ENCODE measurements around the gene ARMC2.

The ARMC2 gene

DNA sequence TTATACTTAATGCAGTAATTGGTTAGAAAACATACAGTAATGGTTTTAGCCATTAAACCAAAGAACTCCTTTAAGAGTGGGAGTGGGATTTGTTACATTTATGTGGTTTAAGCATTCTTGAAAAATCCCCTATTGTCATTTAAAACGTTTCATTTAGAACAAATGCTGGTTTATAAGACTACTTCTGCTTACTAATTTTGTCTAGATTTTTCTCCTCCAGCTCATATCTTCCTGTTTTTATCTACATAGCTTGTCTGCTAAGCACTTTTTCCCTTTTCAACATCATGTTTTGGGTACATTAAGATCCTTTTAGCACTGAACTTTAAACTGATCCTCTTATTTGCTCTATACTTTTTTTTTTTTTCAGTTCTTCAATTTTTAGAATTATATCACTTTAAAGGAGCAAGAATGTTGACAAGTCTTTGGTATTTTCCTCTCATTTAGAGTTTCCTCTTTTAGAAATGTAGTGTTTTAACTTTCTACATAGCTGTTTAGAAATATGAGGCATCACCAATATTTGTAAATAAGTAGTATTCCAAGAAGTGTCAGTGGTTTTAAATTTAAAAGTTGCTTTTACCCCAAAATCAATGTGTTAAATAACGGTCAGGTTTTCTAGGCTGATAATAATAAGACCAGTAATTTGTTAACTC, 165.6 kb downstream of the ARMC2 start:
- no peak for TF ChIP-seq POLR2AphosphoS5 (IDR thresholded peaks at IDR 0.05; ENCODE audit: low read depth, low read length)
- no peak for TF ChIP-seq FOXP2 (optimal IDR thresholded peaks at IDR 0.05; ENCODE audit: borderline replicate concordance, extremely low read depth, extremely low read length, insufficient read depth)
- no peak for TF ChIP-seq SIN3A (IDR thresholded peaks at IDR 0.05; ENCODE audit: borderline replicate concordance, insufficient read depth, low read length)
- no peak for TF ChIP-seq TAF1 (IDR thresholded peaks at IDR 0.05; ENCODE audit: borderline replicate concordance, insufficient read depth, low read length)

DNA sequence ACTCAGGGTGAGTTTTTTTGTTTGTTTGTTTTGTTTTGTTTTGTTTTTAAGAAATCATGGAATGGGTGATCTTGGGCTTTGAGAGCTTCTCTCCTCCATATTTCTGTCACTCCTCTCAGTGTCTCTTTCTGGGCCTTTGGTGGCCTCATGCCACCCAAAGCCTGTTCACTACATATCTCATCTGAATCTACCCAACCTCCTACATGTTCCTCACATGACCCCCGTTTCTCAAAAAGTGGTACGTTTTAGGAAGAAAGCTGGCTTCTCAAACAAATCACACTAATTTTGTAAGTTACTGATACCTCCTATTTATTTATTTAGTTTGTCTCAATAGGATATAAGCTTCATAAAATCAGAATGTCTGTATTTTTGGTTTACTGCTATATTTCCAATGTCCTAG, 166.4 kb downstream of the ARMC2 start:
- no peak for TF ChIP-seq FOXP2 (optimal IDR thresholded peaks at IDR 0.05; ENCODE audit: borderline replicate concordance, extremely low read depth, extremely low read length, insufficient read depth)
- TF ChIP-seq, protein P1, sequence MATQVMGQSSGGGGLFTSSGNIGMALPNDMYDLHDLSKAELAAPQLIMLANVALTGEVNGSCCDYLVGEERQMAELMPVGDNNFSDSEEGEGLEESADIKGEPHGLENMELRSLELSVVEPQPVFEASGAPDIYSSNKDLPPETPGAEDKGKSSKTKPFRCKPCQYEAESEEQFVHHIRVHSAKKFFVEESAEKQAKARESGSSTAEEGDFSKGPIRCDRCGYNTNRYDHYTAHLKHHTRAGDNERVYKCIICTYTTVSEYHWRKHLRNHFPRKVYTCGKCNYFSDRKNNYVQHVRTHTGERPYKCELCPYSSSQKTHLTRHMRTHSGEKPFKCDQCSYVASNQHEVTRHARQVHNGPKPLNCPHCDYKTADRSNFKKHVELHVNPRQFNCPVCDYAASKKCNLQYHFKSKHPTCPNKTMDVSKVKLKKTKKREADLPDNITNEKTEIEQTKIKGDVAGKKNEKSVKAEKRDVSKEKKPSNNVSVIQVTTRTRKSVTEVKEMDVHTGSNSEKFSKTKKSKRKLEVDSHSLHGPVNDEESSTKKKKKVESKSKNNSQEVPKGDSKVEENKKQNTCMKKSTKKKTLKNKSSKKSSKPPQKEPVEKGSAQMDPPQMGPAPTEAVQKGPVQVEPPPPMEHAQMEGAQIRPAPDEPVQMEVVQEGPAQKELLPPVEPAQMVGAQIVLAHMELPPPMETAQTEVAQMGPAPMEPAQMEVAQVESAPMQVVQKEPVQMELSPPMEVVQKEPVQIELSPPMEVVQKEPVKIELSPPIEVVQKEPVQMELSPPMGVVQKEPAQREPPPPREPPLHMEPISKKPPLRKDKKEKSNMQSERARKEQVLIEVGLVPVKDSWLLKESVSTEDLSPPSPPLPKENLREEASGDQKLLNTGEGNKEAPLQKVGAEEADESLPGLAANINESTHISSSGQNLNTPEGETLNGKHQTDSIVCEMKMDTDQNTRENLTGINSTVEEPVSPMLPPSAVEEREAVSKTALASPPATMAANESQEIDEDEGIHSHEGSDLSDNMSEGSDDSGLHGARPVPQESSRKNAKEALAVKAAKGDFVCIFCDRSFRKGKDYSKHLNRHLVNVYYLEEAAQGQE (IDR thresholded peaks at IDR 0.05; ENCODE audit: insufficient read depth in 1 of 2, low read depth in 2 of 2, low read length in 2 of 2) = no peak
- no peak for TF ChIP-seq TAF1 (IDR thresholded peaks at IDR 0.05; ENCODE audit: borderline replicate concordance, insufficient read depth, low read length)
- TF ChIP-seq SIN3A (IDR thresholded peaks at IDR 0.05; ENCODE audit: borderline replicate concordance, insufficient read depth, low read length) = no peak
- no peak for TF ChIP-seq POLR2AphosphoS5 (IDR thresholded peaks at IDR 0.05; ENCODE audit: low read depth, low read length)

DNA sequence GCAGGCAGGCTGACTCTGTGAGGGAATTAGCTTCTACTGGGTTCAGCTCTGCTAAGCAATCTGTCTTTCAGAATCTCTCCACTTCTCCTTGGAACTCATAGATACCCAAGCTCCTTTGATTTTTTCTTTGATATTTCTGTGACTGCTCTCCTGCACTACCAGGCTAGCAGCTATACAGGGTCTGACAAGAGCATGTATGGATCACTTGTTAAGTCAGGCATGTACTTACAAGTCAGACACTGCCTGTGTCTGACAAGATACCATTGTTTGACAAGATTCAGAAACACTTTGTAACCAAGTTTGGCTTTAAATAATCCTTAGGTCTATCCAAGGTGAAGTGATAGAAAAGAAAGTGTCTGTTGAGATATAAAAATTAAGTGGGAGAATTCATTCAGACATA, 167.0 kb downstream of the ARMC2 start:
- TF ChIP-seq POLR2AphosphoS5 (IDR thresholded peaks at IDR 0.05; ENCODE audit: low read depth, low read length) (no peak), TAF1 (IDR thresholded peaks at IDR 0.05; ENCODE audit: borderline replicate concordance, insufficient read depth, low read length) (no peak), SIN3A (IDR thresholded peaks at IDR 0.05; ENCODE audit: borderline replicate concordance, insufficient read depth, low read length) (no peak), FOXP2 (optimal IDR thresholded peaks at IDR 0.05; ENCODE audit: borderline replicate concordance, extremely low read depth, extremely low read length, insufficient read depth) (no peak)
- TF ChIP-seq, protein P1 (IDR thresholded peaks at IDR 0.05; ENCODE audit: insufficient read depth in 1 of 2, low read depth in 2 of 2, low read length in 2 of 2) = no peak

DNA sequence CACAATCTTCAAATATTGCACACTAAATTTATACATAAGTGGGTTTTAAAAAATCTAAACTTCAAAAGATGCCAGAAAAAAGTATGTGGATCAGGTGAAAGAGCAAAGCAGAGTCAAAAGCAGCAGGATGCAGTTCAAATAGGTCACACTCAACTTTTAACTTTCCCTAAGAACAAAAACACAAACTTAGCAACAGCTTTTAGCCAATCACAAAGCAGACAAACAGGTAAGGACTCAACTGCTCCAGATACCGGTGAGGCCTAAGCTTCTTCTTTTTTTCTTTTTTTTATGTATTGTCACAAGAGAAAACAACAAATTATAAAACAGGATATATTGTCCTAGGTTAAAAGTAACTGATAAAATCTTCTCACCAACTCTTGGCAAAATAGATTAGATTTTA, 171.7 kb downstream of the ARMC2 start:
- no peak for TF ChIP-seq FOXP2 (optimal IDR thresholded peaks at IDR 0.05; ENCODE audit: borderline replicate concordance, extremely low read depth, extremely low read length, insufficient read depth)
- TF ChIP-seq SIN3A (IDR thresholded peaks at IDR 0.05; ENCODE audit: borderline replicate concordance, insufficient read depth, low read length) = no peak
- TF ChIP-seq, protein P1 (IDR thresholded peaks at IDR 0.05; ENCODE audit: insufficient read depth in 1 of 2, low read depth in 2 of 2, low read length in 2 of 2) = no peak
- TF ChIP-seq TAF1 (IDR thresholded peaks at IDR 0.05; ENCODE audit: borderline replicate concordance, insufficient read depth, low read length) = no peak
- TF ChIP-seq POLR2AphosphoS5 (IDR thresholded peaks at IDR 0.05; ENCODE audit: low read depth, low read length) = no peak

DNA sequence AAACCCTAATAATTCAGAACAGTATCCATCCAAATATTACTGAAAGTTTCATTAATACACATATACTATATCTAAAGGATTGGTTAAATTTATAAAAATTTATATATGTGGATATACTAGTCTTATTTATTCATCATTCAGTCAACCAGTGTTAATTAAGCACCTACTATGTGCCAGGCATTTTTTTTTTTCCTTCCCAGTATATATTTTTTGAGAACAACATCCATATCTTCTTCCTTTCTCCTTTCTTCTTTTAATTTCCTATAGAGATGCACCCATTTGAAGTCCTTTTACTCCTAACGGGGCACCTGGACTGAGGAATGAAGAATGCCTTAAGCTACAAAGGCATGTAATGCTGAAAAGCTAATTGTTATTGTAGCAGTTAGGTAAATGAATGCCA, 173.6 kb downstream of the ARMC2 start:
- no peak for TF ChIP-seq TAF1 (IDR thresholded peaks at IDR 0.05; ENCODE audit: borderline replicate concordance, insufficient read depth, low read length)
- TF ChIP-seq SIN3A (IDR thresholded peaks at IDR 0.05; ENCODE audit: borderline replicate concordance, insufficient read depth, low read length) = no peak

DNA sequence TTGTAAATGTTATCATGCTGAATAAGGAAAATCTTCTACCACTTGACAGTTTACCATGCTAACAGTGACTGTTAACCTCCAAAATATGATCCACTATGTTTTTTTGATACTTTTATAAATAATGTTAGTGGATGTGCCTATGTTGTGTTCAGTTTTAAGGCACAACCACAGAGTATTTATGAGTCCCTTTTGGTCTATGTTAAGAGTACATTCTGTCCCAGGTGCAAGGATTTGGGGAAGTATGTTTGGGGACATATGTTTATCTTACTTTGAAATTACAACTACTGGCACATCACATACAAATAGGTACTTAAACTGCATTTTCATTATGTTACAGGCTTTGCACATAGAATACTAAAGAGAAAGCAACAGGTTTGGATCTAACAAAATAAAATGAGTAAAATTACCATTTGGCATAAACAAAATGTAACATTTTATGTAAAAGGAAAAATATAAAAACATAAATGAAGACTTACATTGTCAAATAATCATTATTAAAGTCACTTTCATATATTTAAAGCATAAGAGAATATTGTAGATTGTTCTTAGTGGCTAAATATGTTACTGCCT, 175.2 kb downstream of the ARMC2 start:
- TF ChIP-seq TAF1 (IDR thresholded peaks at IDR 0.05; ENCODE audit: borderline replicate concordance, insufficient read depth, low read length) = no peak
- TF ChIP-seq, protein P1 (IDR thresholded peaks at IDR 0.05; ENCODE audit: insufficient read depth in 1 of 2, low read depth in 2 of 2, low read length in 2 of 2) = no peak
- no peak for TF ChIP-seq FOXP2 (optimal IDR thresholded peaks at IDR 0.05; ENCODE audit: borderline replicate concordance, extremely low read depth, extremely low read length, insufficient read depth)
- no peak for TF ChIP-seq POLR2AphosphoS5 (IDR thresholded peaks at IDR 0.05; ENCODE audit: low read depth, low read length)
- TF ChIP-seq SIN3A (IDR thresholded peaks at IDR 0.05; ENCODE audit: borderline replicate concordance, insufficient read depth, low read length) = no peak
